ENCODE measurements around the gene COX6A2.

The COX6A2 gene

GRCh38 chr16:31428279-31428597 is at the start of gene COX6A2:
TSS of gene COX6A2 (minus strand) at chr16:31428360. CDS start at chr16:31428325, 35 bp downstream.
- no peak for DNase-seq

GRCh38 chr16:31477220-31478216 is 49.4 kb upstream of the COX6A2 start:
- no peak for DNase-seq

- no peak for DNase-seq
Measured at GRCh38 chr16:31476303-31477219, 48.4 kb upstream of the COX6A2 start.

- no peak for DNase-seq
Measured at GRCh38 chr16:31475946-31476302, 47.8 kb upstream of the COX6A2 start.

GRCh38 chr16:31474773-31475738 is 46.9 kb upstream of the COX6A2 start:
- DNase-seq = no peak

- no peak for DNase-seq
Measured at GRCh38 chr16:31474173-31474714, 46.1 kb upstream of the COX6A2 start.

GRCh38 chr16:31473264-31473984 is 45.3 kb upstream of the COX6A2 start:
- no peak for DNase-seq

GRCh38 chr16:31472709-31473203 is 44.6 kb upstream of the COX6A2 start:
- DNase-seq = peak; percentile 17

- DNase-seq = peak; percentile 31
Measured at GRCh38 chr16:31471875-31472708, 43.9 kb upstream of the COX6A2 start, which contains the start of gene TGFB1I1. TSS of gene TGFB1I1 (plus strand) at chr16:31472152. CDS start at chr16:31472189, 37 bp downstream.

- DNase-seq = no peak
Measured at GRCh38 chr16:31471241-31471874, 43.2 kb upstream of the COX6A2 start.

- no peak for DNase-seq
Measured at GRCh38 chr16:31470615-31471014, 42.5 kb upstream of the COX6A2 start.

GRCh38 chr16:31467858-31468257 is 39.7 kb upstream of the COX6A2 start:
- DNase-seq = no peak

- no peak for DNase-seq
Measured at GRCh38 chr16:31467151-31467773, 39.1 kb upstream of the COX6A2 start.

- no peak for DNase-seq
Measured at GRCh38 chr16:31466381-31466841, 38.3 kb upstream of the COX6A2 start.

- no peak for DNase-seq
Measured at GRCh38 chr16:31465788-31466370, 37.7 kb upstream of the COX6A2 start.

GRCh38 chr16:31464781-31465260 is 36.7 kb upstream of the COX6A2 start:
- no peak for DNase-seq

- no peak for DNase-seq
Measured at GRCh38 chr16:31464348-31464769, 36.2 kb upstream of the COX6A2 start.
